ENCODE measurements around the gene CRYBB1.

The CRYBB1 gene

GRCh38 chr22:26581026-26581425, 36.8 kb downstream of the CRYBB1 start:
- H3K4me3 ChIP-seq (ENCODE audit: control insufficient read depth, low read depth, low read length) = no peak overlapping the region
- no peak for DNase-seq (ENCODE audit: low read depth)
- TF ChIP-seq CTCF (conservative IDR thresholded peaks at IDR 0.05; ENCODE audit: control insufficient read depth, insufficient read depth, low read depth, low read length) = no peak

GRCh38 chr22:26580240-26580962, 37.4 kb downstream of the CRYBB1 start:
- TF ChIP-seq CTCF (conservative IDR thresholded peaks at IDR 0.05; ENCODE audit: control insufficient read depth, insufficient read depth, low read depth, low read length) = no peak
- no peak overlapping the region for H3K4me3 ChIP-seq (ENCODE audit: control insufficient read depth, low read depth, low read length)
- no peak for DNase-seq (ENCODE audit: low read depth)

GRCh38 chr22:26579331-26579886, 38.4 kb downstream of the CRYBB1 start:
- DNase-seq (ENCODE audit: low read depth) = no peak
- no peak for TF ChIP-seq CTCF (conservative IDR thresholded peaks at IDR 0.05; ENCODE audit: control insufficient read depth, insufficient read depth, low read depth, low read length)
- no peak overlapping the region for H3K4me3 ChIP-seq (ENCODE audit: control insufficient read depth, low read depth, low read length)

GRCh38 chr22:26577081-26577480, 40.7 kb downstream of the CRYBB1 start:
- H3K4me3 ChIP-seq (ENCODE audit: control insufficient read depth, low read depth, low read length) = no peak overlapping the region

GRCh38 chr22:26576026-26576680, 41.7 kb downstream of the CRYBB1 start:
- no peak overlapping the region for H3K4me3 ChIP-seq (ENCODE audit: control insufficient read depth, low read depth, low read length)
- DNase-seq (ENCODE audit: low read depth) = no peak
- no peak for TF ChIP-seq CTCF (conservative IDR thresholded peaks at IDR 0.05; ENCODE audit: control insufficient read depth, insufficient read depth, low read depth, low read length)

More at GRCh38 chr22:26577081-26577480, 40.7 kb downstream of the CRYBB1 start:
- no peak for TF ChIP-seq CTCF (conservative IDR thresholded peaks at IDR 0.05; ENCODE audit: control insufficient read depth, insufficient read depth, low read depth, low read length)
- DNase-seq (ENCODE audit: low read depth) = no peak

GRCh38 chr22:26574001-26574723, 43.7 kb downstream of the CRYBB1 start:
- no peak overlapping the region for H3K4me3 ChIP-seq (ENCODE audit: control insufficient read depth, low read depth, low read length)
- no peak for DNase-seq (ENCODE audit: low read depth)
- no peak for TF ChIP-seq CTCF (conservative IDR thresholded peaks at IDR 0.05; ENCODE audit: control insufficient read depth, insufficient read depth, low read depth, low read length)
